ENCODE measurements around the gene HCN3. TPM values are rescaled to one million over a fixed set of nuclear protein-coding genes. Genes with fewer than 3 reads are reported as not detected.
"Not testable (repeated sequence)": the region's sequence is repeated elsewhere in the genome, so short reads cannot be mapped to it uniquely, and the experiment has no call there.

Gene HCN3
- polyA plus RNA-seq, 1 donor from 2014 or later = 53.2 TPM

- H3K4me2 ChIP-seq (ENCODE audit: low read length) = no peak overlapping the region
- TF ChIP-seq EZH2 (IDR thresholded peaks at IDR 0.05; ENCODE audit: borderline replicate concordance, insufficient read depth, low read length, poor library complexity, severe bottlenecking) (no peak), RAD21 (conservative IDR thresholded peaks at IDR 0.05) (no peak), SMC3 (conservative IDR thresholded peaks at IDR 0.05; ENCODE audit: poor library complexity) (no peak), EP300 (conservative IDR thresholded peaks at IDR 0.05; ENCODE audit: poor library complexity, severe bottlenecking) (no peak), TAF1 (IDR thresholded peaks at IDR 0.05; ENCODE audit: low read depth) (no peak), REST (IDR thresholded peaks at IDR 0.05; ENCODE audit: borderline replicate concordance) (no peak), MXI1 (conservative IDR thresholded peaks at IDR 0.05; ENCODE audit: poor library complexity, severe bottlenecking) (no peak), POLR2AphosphoS5 (IDR thresholded peaks at IDR 0.05) (no peak), CTCF (IDR thresholded peaks at IDR 0.05; ENCODE audit: poor library complexity, severe bottlenecking) (no peak)
- no peak overlapping the region for H3K9ac ChIP-seq (ENCODE audit: low read length)
- H3K27ac ChIP-seq (ENCODE audit: low read length) = no peak overlapping the region
- no peak overlapping the region for H2AFZ ChIP-seq (ENCODE audit: low read depth, low read length)
- no peaks in the 10 kb centered on the region for H3F3A ChIP-seq (ENCODE audit: insufficient read depth, low read length, poor library complexity, severe bottlenecking)
- no peak overlapping the region for H3K4me3 ChIP-seq (ENCODE audit: low read length)
- no peaks in the 10 kb centered on the region for H3K9me3 ChIP-seq (ENCODE audit: low read length)
- H4K20me1 ChIP-seq (ENCODE audit: insufficient read depth) = no peaks in the 10 kb centered on the region
- H3K9me2 ChIP-seq (ENCODE audit: insufficient read depth, low read length) = no peaks in the 10 kb centered on the region
- no peaks in the 10 kb centered on the region for H3K27me3 ChIP-seq (ENCODE audit: insufficient read depth, low read depth, low read length)
- H3K79me2 ChIP-seq (replicated peaks; ENCODE audit: insufficient read depth, low read length) = no peaks in the 10 kb centered on the region
- H3K36me3 ChIP-seq (ENCODE audit: insufficient read depth, low read length) = no peaks in the 10 kb centered on the region
These were observed 9.3 kb downstream of the HCN3 start for GRCh38 chr1:155286544-155286943.

- Histone ChIP-seq H3K9me3 (ENCODE audit: low read length) (no peaks in the 10 kb centered on the region), H3K4me2 (ENCODE audit: low read length) (no peak overlapping the region), H3K4me3 (ENCODE audit: low read length) (no peak overlapping the region), H3K9ac (ENCODE audit: low read length) (no peak overlapping the region), H3K27me3 (ENCODE audit: insufficient read depth, low read depth, low read length) (peaks cover under 1% of the 10 kb centered on the region), H2AFZ (ENCODE audit: low read depth, low read length) (no peak overlapping the region), H3K9me2 (ENCODE audit: insufficient read depth, low read length) (no peaks in the 10 kb centered on the region), H3K36me3 (ENCODE audit: insufficient read depth, low read length) (no peaks in the 10 kb centered on the region), H3K79me2 (replicated peaks; ENCODE audit: insufficient read depth, low read length) (no peaks in the 10 kb centered on the region), H3F3A (ENCODE audit: insufficient read depth, low read length, poor library complexity, severe bottlenecking) (no peaks in the 10 kb centered on the region), H4K20me1 (ENCODE audit: insufficient read depth) (no peaks in the 10 kb centered on the region), H3K27ac (ENCODE audit: low read length) (no peak overlapping the region)
- TF ChIP-seq EZH2 (IDR thresholded peaks at IDR 0.05; ENCODE audit: borderline replicate concordance, insufficient read depth, low read length, poor library complexity, severe bottlenecking) (no peak), TAF1 (IDR thresholded peaks at IDR 0.05; ENCODE audit: low read depth) (no peak), POLR2AphosphoS5 (IDR thresholded peaks at IDR 0.05) (no peak), RAD21 (conservative IDR thresholded peaks at IDR 0.05) (no peak)
These were observed 10.8 kb downstream of the HCN3 start for GRCh38 chr1:155287987-155288543.

GRCh38 chr1:155291006-155291405 is 13.7 kb downstream of the HCN3 start:
- H3K79me2 ChIP-seq (replicated peaks; ENCODE audit: insufficient read depth, low read length); H3K27ac ChIP-seq (ENCODE audit: low read length); H3K9me2 ChIP-seq (ENCODE audit: insufficient read depth, low read length): not testable (repeated sequence)

More at GRCh38 chr1:155291006-155291405, 13.7 kb downstream of the HCN3 start:
- H3K4me3 ChIP-seq (ENCODE audit: low read length); H2AFZ ChIP-seq (ENCODE audit: low read depth, low read length); H4K20me1 ChIP-seq (ENCODE audit: insufficient read depth); H3K36me3 ChIP-seq (ENCODE audit: insufficient read depth, low read length); H3K4me2 ChIP-seq (ENCODE audit: low read length); H3F3A ChIP-seq (ENCODE audit: insufficient read depth, low read length, poor library complexity, severe bottlenecking); H3K9me3 ChIP-seq (ENCODE audit: low read length); H3K9ac ChIP-seq (ENCODE audit: low read length): not testable (repeated sequence)
- H3K27me3 ChIP-seq (ENCODE audit: insufficient read depth, low read depth, low read length) = peaks cover 25% of the 10 kb centered on the region
